ENCODE data around the gene NOP56. TPM values are rescaled to one million over a fixed set of nuclear protein-coding genes. Genes with fewer than 3 reads are reported as not detected.
"Not testable (repeated sequence)": the region's sequence is repeated elsewhere in the genome, so short reads cannot be mapped to it uniquely, and the experiment has no call there.

Gene NOP56
- total RNA-seq, 1 donor from 2014 or later, result 110 TPM

DNA sequence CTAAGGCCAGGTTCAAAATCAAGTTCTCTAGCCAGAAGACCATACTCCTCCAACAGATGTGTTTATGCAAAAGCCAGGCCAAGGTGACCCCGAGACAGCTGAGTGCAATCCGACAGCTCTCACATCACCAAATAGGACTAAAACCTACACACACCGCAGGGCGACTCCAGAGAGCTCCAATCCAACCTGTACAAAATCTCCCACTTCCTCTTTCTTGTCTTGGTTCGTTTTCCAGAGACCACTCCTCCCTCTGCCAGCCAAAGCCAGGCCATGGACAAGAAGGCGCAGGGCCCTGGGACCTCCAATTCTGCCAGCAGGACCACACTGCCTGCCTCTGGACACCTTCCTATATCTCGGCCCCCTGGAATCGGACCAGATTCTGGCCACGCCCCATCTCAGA is 11.5 kb upstream of the NOP56 start:
- no peak for DNase-seq (ENCODE audit: low read depth)

DNA sequence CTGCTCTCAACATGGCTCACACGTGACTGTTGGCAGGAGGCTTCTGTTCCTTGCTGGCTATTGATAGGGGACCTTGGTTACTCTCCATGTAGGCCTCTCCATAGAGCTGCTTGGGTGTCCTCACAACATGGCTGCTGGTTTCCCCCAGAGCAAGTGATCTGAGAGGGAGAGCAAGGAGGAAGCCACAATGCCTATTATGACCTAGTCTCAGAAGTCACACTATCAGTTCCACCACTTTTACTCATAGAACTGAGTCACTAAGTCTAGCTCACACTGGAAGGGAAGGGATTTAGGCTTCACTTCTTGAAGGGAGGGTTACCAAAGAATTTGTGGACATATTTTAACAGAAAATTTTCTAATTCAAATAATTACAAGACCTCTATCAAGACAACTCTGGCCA is 8.7 kb upstream of the NOP56 start:
- no peak for DNase-seq (ENCODE audit: low read depth)

DNA sequence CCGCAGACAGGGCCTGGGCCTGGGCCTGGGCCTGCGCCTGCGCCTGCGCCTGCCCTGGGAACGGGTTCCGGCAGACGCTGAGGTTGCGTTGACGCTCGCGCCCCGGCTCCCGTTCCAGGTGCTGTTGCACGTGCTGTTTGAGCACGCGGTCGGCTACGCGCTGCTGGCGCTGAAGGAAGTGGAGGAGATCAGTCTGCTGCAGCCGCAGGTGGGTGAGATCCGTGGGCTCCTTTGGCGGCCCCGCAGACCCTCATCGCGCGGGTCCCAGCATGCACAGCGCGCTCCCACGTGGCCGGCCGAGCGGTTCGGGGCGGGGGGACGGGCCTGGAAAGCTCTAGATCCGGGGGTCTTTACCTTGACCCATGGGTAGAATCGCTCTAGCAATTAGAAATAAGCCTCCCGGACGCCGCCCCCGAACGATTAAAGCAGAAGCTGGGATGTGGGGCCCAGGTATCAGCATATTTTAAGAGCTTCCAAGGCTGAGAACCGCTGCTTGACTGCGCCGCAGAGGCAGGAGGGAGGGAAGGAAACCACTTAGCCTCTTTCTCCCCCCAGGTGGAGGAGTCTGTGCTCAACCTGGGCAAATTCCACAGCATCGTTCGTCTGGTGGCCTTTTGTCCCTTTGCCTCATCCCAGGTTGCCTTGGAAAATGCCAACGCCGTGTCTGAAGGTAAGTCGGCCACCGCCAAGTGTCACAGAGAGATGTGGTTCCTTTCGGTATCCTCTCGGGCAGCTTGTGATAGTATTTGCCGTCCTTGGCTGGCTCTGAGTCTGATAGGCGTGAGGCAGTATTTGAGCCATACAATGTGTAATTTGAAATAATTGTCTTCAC is 508 bp downstream of the NOP56 start:
- DNase-seq (ENCODE audit: low read depth), result no peak

DNA sequence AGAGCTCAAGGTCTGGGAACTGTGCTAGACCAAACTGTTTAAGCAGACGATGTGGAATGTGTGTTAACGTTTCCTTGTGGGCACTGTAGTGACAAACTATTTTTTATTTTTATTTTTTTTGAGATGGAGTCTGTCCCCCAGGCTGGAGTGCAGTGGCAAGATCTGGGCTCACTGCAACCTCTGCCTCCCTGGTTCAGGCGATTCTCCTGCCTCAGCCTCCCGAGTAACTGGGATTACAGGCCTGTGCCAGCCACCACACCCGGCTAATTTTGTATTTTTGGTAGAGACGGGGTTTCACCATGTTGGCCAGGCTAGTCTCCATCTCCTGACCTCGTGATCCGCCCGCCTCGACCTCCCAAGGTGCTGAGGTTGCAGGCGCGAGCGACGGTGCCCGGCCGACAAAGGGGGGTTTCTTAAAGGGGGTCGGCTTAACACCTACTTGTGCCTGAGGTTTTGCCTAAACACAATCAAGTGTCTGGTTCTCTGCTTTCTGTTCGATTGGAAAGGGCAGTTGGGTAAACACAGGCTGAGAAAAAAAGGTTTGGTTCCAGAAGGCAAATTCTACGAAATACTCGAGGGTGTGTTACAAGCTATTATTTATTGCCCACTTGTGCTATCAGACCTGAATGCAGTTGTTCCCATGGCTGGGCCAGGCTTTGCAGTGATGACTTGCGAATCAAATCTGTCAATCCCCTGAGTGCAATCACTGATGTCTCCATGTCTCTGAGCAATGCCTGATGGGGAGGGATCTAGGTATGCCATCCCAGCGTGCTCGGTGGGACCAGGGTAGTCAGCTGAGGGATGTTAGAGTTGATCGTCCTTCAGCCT is 1.3 kb downstream of the NOP56 start:
- DNase-seq (ENCODE audit: low read depth), result no peak

DNA sequence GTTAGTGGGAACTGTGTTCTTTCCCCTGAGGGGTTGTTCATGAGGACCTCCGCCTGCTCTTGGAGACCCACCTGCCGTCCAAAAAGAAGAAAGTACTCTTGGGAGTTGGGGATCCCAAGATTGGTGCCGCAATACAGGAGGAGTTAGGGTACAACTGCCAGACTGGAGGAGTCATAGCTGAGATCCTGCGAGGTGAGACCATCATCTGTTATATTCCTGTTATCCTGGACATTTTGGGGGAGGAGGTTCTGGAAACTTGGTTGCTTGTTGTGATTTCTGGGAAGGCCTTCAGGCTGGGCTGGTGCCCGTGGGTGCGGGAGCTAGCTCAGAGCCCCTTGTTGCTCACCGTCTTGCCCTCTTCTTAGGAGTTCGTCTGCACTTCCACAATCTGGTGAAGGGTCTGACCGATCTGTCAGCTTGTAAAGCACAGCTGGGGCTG is 2.0 kb downstream of the NOP56 start:
- no peak for DNase-seq (ENCODE audit: low read depth)

DNA sequence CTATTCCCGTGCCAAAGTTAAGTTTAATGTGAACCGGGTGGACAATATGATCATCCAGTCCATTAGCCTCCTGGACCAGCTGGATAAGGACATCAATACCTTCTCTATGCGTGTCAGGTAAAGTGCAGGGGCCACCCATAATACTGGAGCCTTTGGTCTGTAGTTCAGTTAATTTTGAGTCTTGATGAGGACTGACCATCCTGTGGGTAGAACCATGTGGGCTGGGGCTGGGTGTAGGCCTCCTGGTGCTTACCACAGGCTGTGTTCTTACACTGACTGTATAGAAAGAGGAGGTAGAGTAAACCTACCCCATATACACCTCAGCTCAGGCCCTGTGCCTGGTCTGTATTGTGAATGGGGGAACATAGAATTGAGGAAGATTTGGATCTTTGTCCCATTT is 2.4 kb downstream of the NOP56 start:
- DNase-seq (ENCODE audit: low read depth), result no peak

DNA sequence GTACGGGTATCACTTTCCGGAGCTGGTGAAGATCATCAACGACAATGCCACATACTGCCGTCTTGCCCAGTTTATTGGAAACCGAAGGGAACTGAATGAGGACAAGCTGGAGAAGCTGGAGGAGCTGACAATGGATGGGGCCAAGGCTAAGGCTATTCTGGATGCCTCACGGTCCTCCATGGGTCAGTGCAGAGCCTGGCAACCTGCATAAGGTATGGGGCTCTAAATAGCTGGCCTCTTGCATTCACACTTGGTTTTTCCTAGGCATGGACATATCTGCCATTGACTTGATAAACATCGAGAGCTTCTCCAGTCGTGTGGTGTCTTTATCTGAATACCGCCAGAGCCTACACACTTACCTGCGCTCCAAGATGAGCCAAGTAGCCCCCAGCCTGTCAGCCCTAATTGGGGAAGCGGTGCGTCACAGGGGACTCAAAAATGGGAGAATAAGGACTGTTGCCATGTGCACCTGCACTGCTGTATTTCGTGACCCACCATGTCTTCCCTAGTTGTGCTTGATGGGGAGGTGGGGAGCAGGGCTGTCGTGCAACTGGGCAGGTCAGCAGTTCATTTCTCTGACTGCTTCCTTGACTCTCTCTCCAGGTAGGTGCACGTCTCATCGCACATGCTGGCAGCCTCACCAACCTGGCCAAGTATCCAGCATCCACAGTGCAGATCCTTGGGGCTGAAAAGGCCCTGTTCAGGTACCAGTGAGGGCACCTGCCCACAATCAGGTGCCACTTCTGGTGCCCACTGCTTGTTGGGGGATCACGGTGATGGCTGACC is 3.1 kb downstream of the NOP56 start:
- DNase-seq (ENCODE audit: low read depth), result no peak

DNA sequence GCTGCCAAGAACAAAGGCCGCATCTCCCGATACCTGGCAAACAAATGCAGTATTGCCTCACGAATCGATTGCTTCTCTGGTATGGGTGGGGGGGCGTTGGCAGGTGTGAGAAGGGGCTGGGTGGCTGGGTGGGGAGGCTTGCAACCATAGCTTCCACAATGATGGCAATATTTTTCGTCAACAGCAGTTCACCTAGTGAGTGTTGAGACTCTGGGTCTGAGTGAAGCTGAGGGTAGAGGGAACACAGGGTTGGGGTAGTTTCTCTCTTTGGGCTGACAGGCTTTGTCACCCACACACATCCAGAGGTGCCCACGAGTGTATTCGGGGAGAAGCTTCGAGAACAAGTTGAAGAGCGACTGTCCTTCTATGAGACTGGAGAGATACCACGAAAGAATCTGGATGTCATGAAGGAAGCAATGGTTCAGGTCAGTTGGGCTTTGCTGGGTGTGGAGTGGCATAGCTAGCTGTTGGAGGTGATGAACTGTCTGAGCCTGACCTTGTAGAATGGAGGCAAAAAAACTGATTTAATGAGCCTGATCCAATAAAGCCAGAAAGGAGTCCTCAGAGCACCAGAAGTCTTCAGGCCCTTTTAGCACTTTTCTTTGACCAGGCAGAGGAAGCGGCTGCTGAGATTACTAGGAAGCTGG is 4.2 kb downstream of the NOP56 start:
- no peak for DNase-seq (ENCODE audit: low read depth)

DNA sequence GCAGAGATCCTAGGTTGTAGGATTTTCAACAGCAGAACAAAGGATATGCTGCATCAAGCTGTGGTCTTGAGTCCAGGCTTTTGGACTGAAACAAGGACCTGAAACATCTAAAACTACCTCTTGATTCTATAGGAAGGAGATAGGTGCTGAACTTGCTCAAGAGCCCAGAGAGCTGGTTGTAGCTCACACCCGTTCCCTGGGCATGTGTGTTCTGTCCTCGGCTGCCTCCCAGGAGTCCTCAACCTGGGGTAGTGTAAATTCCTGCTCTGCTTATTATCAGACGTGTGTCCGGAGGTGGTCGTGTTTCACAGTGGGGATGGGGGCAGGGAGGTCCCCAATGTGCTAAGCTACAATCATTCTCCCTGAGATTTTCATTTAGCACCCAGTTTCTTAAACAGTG is 4.8 kb downstream of the NOP56 start:
- no peak for DNase-seq (ENCODE audit: low read depth)

DNA sequence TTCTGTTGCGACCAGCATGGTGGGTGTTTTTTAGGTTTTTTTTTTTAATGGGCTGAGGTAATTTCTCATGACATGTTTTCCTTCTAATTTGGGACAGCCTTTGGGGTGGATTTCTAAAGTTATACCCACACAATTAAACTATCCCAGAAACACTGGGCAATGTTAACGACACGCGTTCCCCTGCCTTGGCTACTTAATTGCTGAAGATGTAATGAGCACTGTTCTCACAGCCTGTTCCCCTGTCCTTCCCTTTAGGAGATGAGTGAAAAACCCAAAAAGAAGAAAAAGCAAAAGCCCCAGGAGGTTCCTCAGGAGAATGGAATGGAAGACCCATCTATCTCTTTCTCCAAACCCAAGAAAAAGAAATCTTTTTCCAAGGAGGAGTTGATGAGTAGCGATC is 5.2 kb downstream of the NOP56 start:
- DNase-seq (ENCODE audit: low read depth), result no peak

DNA sequence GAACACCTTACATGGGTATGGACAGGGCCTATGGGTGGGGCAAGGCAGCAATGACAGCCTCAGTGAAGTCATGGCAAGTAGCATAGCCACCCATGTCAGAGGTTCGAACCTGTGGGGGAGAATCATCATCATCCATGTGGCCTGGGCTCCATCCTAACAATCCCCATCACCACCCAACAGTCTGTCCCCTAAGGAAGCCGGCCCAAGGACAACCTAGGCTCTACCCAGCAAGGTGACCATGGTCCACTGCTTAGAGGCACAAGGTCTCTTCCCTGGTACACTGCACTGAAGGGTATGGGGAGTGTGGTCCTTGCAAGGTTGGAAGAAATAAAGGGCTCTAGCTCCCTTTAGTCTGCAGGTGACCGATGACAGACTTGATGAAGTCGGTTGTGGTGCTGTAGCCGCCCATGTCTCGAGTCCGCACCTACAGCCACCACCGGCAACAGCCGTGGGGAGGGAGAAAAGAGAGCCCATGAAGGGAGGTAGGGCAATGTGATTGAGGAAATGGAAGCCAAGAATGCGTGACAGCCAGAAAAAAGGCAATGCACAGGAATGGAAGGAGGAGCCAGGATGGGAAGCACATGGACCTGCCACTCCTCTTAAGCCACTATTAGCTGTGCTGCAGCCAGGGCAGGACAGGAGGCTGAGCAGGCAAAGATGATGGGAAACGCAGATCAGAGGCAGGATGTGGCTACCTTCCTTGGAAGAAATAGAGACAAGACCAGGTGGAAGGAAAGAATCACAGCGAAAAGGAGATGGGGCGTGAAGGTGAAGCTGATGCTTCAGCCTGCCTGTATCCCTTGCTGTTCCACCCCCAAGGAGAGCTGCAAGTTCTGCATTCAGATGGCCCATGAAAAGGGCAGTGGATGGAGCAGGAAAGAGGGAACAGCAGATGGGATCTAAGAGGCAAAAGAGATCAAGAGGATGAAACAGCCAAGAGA is 6.3 kb downstream of the NOP56 start:
- no peak for DNase-seq (ENCODE audit: low read depth)

DNA sequence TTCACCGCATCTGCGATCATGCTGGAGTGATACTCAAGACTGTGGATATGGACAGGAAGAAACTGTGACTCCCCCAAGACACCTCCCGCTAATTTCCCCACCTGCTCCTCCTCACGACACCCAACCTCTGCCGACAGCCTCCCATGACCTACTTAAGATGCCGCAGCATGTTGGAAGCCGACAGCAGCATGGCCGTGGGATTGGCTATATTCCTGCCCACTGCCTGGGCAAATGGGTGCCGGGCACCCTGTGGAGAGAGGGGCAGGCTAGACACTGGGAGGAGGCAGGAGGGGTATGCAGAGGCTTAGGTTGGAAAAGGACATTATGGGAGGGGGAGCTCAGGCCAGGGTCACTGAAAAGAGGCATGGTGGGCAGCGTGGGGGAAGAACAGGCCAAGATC is 7.1 kb downstream of the NOP56 start:
- DNase-seq (ENCODE audit: low read depth), result no peak

DNA sequence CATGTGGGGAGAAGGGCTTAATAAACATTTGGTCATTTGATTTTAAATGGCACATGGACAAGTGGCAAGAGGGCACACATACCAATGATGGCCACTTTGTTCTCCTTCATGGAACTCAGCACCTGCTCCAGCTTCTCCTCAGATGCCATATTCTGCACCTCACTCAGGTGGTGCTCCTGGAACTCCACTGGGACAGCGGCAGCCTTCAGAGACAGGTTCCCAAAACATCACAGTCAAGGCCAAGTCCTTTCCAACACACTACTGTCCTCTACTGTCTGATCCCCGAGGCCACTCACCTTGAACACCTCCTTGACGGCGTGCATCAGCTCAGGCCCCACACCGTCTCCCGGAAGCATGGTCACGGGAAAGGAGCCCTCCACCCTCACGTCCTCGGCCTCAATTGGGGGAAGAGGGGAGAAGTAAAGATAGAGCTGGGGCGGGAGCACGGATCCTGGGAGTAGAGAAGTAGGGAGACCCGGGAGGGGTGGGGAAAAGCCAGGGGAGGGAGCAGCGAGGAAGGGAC is 11.0 kb downstream of the NOP56 start:
- no peak for DNase-seq (ENCODE audit: low read depth)

DNA sequence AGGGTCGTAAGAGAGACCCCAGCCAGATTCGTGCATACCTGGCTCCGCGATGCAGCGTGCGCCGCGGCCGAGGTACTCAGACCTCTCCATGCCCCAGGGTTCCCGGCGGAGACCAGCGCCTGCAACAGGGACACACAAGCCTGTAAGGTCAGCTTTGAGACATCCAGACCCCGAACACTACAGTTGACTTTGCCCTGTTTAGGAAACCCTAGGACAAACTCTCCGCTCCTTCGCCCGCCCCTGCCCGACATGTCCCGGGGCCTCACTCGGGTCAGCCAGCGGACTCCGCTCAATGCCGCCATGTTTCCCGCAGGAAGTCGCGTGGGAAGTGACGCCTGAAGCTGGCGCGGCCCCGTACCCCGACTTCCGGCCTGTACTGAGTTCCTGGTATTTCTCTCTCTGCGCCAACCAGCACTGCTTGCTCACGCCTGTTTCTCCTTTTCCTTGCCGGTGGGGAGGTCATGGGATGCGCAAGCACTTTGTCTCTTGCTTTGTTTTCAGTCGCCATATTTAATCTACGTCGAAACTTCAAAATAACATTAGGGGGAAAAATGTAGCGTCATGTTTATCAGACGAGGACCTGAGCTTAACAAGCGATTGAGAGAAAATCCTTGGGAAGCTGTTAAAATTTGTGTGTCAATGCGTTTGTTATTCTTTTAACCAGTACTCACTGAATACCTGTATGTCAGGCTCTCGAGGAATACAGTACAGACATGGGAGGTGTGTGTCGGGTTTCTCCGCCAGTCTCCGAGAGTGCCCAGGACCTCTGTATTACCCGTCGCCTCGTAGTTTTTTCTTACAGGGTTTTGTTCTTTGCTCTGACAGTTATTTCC is 11.7 kb downstream of the NOP56 start, which contains the start of gene IDH3B:
IDH3B (minus strand) TSS at position 330 of the 833 bp plus-strand sequence; CDS start at position 302, 28 bp downstream.
- DNase-seq (ENCODE audit: low read depth), result peak; percentile 86

DNA sequence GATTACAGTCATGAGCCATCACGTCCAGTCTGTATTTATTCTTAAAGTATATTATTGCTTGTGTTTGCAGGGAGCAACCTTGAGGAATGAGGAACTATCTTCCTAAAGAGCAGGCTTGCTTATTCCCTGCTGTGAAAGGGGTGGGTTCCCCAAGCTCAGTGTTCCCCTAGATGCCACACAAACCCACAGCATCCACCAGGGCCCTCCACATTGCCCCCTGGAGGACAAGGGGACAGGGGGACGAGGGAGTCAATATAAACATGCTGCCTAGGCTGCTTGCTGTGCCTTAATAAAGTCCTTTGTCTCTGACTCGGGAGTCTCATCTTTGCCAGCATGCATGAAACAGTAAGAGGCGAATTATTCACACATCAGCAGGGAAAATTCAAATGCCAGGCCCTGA is 19.5 kb downstream of the NOP56 start:
- no peak for DNase-seq (ENCODE audit: low read depth)

DNA sequence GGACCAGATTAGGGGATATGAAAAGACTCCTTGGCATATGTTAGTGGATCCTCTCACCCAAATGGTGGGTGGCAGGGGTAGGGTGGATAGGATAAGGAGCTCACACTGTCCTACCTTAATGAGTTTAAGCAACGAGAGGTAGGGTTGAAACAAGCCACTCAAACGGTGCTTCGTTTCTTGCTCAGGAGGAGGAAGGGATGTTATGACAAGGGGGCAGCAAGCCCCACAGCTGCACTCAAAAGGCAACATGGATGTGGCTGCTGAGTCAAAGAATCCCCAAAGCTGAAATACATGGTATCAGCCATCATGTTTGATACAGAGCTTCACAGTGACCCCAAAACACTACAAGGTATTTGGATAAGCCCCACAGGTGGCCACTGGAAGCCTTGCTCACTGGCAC is 20.0 kb downstream of the NOP56 start:
- no peak for DNase-seq (ENCODE audit: low read depth)

DNA sequence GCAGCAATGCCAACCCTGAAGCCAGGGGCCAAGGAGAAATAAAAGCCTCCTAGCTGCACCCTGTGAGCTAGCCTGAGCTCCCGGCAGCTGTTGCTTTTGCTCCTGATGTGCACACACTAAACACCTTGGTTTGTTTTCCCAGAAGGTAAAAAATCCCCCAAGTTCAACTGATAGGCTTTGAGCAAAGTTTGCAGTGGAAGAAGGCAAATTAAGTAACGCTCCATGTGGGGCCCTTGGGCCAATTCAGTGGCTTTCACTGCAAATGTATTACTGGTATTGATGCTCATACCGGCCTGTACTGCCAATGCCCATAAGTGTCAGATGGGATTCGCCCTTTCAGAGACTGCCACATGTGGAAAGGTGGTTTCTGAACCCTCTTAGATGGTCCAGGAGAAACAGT is 21.0 kb downstream of the NOP56 start:
- DNase-seq (ENCODE audit: low read depth), result no peak

DNA sequence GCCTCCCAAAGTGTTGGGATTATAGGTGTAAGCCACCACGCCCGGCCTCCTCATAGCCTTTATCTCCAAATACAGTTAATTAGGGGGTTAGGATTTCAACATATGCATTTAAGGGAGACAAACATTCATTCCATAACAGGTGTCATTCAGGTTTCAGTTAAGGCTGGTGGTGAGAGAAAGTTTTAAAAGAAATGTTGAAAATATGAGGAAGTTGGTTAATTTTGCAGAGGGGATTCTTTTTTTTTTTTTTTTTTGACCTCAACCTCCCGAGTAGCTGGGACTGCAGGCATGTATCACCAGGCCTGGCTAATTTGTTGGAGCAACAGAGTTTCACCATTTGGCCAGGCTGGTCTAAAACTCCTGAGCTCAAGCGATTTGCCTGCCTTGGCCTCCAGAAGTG is 27.6 kb downstream of the NOP56 start:
- DNase-seq (ENCODE audit: low read depth), result no peak

DNA sequence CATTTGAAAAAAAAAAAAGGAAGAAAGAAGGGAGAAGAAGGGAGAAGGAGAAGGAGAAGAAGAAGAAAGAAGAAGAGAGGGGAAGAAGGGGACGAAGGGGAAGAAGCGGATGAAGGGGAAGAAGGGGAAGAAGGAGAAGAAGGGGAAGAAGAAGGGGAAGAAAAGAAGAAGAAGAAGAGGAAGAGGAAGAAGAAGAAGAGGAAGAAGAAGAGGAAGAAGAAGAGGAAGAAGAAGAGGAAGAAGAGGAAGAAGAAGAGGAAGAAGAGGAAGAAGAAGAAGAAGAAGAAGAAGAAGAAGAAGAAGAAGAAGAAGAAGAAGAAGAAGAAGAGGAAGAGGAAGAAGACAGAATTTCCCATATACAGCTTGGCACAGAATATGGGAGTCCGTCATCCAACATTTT is 29.6 kb downstream of the NOP56 start:
- DNase-seq (ENCODE audit: low read depth), result not testable (repeated sequence)

Data from renal cortical epithelial cell (primary cell).